ENCODE measurements around the gene UBE2J1.

Gene UBE2J1

DNA sequence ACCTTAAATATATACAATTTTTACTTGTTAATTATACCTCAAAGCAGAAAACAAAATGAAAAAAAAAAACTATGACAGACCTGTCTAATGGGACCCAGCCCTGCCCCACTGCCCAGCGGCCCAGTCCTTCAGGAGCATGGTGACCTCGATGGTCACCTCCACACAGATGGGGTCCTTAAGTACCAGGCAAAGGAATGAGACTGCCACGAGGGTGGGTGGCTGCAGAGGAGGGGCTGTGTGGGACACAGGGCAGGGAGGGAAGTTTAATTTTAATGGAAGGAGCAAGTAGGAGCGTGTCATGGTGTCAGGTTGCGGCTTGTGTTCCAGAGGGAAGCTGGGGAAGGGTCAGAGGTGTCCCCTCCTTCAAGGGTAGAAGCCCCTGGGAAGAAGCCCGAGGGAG lies 66.0 kb downstream of the UBE2J1 start:
- Histone ChIP-seq H3K9me3 (ENCODE audit: control insufficient read depth in 1 of 2, low read length in 2 of 2) (no peaks in the 10 kb centered on the region), H3K4me1 (ENCODE audit: control insufficient read depth in 1 of 2, insufficient read depth in 2 of 2, low read length in 2 of 2) (no peaks in the 10 kb centered on the region), H3K4me3 (ENCODE audit: low read depth in 1 of 2, low read length in 2 of 2) (no peak overlapping the region), H3K27ac (ENCODE audit: low read length) (no peak overlapping the region), H3K36me3 (ENCODE audit: control insufficient read depth in 1 of 2, insufficient read depth in 2 of 2, low read length in 2 of 2) (no peaks in the 10 kb centered on the region), H3K27me3 (ENCODE audit: low read depth, low read length) (no peaks in the 10 kb centered on the region)

DNA sequence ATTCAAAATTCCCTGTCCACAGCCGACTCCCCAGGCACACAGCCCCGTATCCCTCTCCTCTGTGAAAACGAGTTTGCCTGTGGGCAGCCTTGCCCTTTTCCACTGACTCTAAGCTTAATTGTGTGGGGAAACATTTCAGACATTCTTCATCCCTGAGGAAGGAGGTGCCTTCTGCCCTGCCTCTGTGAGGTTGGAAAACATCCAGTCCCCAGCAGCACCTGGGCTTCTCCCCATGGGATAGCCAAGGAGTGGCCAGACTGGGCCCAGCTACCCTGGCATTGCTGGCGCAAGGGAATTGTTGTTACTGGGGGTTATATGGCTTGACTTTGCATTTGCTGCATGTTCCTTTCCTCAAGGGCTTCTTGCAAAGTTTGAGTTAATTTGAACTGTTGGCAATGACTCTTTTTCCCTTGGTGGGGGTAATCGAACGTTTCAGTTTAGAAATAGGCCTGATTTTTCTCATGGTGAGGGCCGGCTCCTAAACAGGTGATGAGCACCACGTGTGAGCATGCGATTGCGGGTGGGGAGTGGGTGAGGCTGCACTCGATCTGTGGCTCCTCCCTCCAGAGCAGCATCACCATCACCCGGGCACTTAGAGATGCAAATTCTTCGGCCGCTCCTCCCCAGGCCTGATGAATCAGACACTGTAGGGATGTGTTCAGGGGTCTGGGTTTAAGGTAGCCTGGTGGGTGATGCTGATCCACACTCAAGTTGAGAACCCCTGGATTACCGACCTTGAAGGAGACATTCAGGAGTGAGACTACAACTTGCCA lies 67.4 kb downstream of the UBE2J1 start:
- H3K4me1 ChIP-seq (ENCODE audit: control insufficient read depth in 1 of 2, insufficient read depth in 2 of 2, low read length in 2 of 2): no peaks in the 10 kb centered on the region
- no peak overlapping the region for H3K27ac ChIP-seq (ENCODE audit: low read length)
- H3K9me3 ChIP-seq (ENCODE audit: control insufficient read depth in 1 of 2, low read length in 2 of 2): no peaks in the 10 kb centered on the region
- H3K27me3 ChIP-seq (ENCODE audit: low read depth, low read length): no peaks in the 10 kb centered on the region
- H3K4me3 ChIP-seq (ENCODE audit: low read depth in 1 of 2, low read length in 2 of 2): no peak overlapping the region
- H3K36me3 ChIP-seq (ENCODE audit: control insufficient read depth in 1 of 2, insufficient read depth in 2 of 2, low read length in 2 of 2): no peaks in the 10 kb centered on the region

DNA sequence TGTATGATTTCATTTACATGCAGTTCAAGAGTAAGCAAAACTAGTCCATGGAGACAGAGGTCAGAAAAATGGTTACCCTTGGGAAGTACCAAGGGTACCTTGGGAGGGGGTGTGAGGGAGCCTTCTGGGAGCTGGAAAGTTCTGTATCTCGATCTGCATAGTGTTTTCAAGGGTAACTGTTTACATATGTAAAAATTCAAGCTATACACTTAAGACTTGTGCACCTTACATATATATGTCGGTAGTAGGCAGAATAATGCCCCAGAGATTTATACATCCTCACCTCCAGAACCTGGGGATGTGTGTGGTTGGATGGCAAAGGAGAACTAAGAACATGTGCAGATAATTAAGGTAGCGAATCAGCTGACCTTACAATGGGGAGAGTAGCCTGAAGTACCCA lies 68.4 kb downstream of the UBE2J1 start:
- H3K9me3 ChIP-seq (ENCODE audit: control insufficient read depth in 1 of 2, low read length in 2 of 2): no peaks in the 10 kb centered on the region
- no peaks in the 10 kb centered on the region for H3K4me1 ChIP-seq (ENCODE audit: control insufficient read depth in 1 of 2, insufficient read depth in 2 of 2, low read length in 2 of 2)
- no peak overlapping the region for H3K4me3 ChIP-seq (ENCODE audit: low read depth in 1 of 2, low read length in 2 of 2)
- H3K36me3 ChIP-seq (ENCODE audit: control insufficient read depth in 1 of 2, insufficient read depth in 2 of 2, low read length in 2 of 2): no peaks in the 10 kb centered on the region
- no peaks in the 10 kb centered on the region for H3K27me3 ChIP-seq (ENCODE audit: low read depth, low read length)
- no peak overlapping the region for H3K27ac ChIP-seq (ENCODE audit: low read length)

DNA sequence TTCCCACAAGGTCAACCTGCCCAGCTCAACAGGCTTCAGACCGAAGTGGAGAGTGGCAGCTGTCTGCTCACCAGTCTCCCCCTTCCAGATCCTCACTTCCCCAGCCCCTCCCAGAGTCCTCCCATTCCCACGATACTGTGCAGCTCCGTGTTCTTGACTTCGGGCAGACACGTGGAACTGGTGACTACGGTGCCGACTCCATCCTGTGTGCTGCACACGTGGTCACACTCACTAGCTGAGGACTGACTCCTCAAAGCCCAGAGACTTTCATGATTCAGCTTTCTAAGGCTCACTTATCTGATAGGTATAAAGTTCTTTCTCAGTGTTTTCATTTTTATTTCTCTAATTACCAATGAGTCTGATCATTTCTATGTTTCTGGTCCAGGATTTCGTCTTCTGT lies 69.8 kb downstream of the UBE2J1 start:
- Histone ChIP-seq H3K27ac (ENCODE audit: low read length) (no peak overlapping the region), H3K9me3 (ENCODE audit: control insufficient read depth in 1 of 2, low read length in 2 of 2) (no peaks in the 10 kb centered on the region), H3K27me3 (ENCODE audit: low read depth, low read length) (no peaks in the 10 kb centered on the region), H3K4me1 (ENCODE audit: control insufficient read depth in 1 of 2, insufficient read depth in 2 of 2, low read length in 2 of 2) (no peaks in the 10 kb centered on the region), H3K4me3 (ENCODE audit: low read depth in 1 of 2, low read length in 2 of 2) (no peak overlapping the region), H3K36me3 (ENCODE audit: control insufficient read depth in 1 of 2, insufficient read depth in 2 of 2, low read length in 2 of 2) (no peaks in the 10 kb centered on the region)

DNA sequence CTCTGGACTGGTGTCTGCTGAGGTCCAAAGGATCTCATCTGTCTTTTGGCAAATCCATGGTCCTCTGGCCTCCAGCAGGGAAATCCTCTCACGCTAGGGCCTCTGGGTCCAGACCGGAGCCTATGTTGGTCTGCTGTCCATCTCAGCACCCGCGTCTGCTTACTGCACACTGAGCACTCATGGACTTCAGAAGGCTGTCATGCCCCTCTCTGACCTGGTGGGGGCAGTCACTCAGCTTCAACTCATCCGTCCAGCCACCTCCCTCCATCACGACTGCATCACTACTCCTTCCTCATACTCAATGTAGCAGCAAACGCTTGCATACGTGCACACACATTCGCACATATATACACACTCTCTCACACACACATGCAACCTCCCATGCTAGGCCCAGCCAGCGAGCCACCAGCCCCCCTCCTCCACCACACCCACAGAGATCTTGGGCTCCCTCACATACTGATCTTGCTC lies 70.7 kb downstream of the UBE2J1 start:
- no peaks in the 10 kb centered on the region for H3K4me1 ChIP-seq (ENCODE audit: control insufficient read depth in 1 of 2, insufficient read depth in 2 of 2, low read length in 2 of 2)
- no peaks in the 10 kb centered on the region for H3K27me3 ChIP-seq (ENCODE audit: low read depth, low read length)
- H3K4me3 ChIP-seq (ENCODE audit: low read depth in 1 of 2, low read length in 2 of 2): no peak overlapping the region
- H3K36me3 ChIP-seq (ENCODE audit: control insufficient read depth in 1 of 2, insufficient read depth in 2 of 2, low read length in 2 of 2): no peaks in the 10 kb centered on the region
- no peak overlapping the region for H3K27ac ChIP-seq (ENCODE audit: low read length)
- no peaks in the 10 kb centered on the region for H3K9me3 ChIP-seq (ENCODE audit: control insufficient read depth in 1 of 2, low read length in 2 of 2)

DNA sequence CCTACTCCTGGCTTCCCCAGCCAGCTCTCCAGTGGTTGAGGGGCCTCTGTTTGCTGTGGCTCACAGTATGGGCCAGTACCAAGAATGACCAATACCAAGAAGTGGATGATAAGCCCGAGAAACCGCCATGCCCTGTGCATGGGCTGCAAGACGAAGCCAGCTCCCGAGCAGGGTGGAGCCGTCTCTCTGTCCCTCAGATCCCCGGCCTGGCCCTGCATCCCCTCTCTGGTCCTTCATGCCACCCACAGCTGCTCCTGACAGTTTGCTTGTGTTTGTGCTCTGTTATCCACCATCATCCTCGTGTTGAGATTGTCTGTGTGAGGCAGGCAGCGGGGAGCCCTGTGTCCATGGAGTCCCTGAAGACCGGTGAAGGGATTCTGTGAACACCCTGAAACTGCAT lies 73.6 kb downstream of the UBE2J1 start:
- no peaks in the 10 kb centered on the region for H3K4me1 ChIP-seq (ENCODE audit: control insufficient read depth in 1 of 2, insufficient read depth in 2 of 2, low read length in 2 of 2)
- H3K27me3 ChIP-seq (ENCODE audit: low read depth, low read length): no peaks in the 10 kb centered on the region
- H3K27ac ChIP-seq (ENCODE audit: low read length): no peak overlapping the region
- no peaks in the 10 kb centered on the region for H3K36me3 ChIP-seq (ENCODE audit: control insufficient read depth in 1 of 2, insufficient read depth in 2 of 2, low read length in 2 of 2)
- H3K9me3 ChIP-seq (ENCODE audit: control insufficient read depth in 1 of 2, low read length in 2 of 2): no peaks in the 10 kb centered on the region
- no peak overlapping the region for H3K4me3 ChIP-seq (ENCODE audit: low read depth in 1 of 2, low read length in 2 of 2)
